ENCODE data around the gene NTRK3.

The NTRK3 gene

DNA sequence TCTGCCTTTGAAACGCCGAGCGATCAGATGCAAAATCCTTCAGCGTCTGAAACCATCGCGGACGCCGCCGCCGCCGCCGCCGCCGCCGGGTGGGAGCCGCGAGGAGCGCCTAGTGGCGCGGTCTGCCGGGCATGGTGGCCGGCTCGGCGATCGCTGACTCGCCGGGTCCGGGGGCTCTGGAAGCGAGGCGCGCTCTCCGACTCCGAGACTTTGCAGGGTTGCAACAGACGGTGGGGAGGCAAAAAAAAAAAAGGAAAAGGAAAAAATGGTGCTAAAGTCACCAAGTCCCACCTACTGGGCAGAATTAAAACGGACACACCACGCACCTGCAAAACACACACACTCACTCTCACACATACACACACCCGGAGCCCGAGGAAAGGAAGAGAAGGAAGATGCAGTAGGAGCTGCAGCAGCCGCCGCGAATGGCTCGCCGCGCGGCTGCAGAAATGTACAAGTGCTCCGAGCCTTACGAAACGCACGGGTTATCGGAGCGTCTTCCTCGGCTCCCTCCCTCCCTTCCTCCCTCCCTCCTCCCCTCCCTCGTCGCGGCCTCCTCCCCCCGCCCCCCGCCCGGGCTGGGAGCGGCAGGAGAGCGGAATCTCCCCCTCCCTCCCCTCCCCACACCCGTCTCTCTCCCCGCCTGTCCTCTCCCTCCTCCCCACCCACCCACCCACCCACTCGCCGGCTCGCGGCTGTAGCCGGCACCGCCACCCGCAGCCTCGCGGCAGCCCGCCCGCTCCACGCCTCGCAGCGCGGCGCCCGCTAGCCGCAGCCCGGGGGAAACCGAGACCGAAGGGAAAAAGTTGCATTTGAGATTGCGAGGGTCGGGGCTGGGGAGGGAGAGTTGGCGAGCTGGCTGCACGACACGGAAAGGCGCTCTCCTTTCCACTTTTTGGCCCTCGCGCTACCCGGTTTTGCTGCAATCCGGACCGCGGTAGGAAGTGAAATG lies at the start of gene NTRK3:
TSS of gene NTRK3 (minus strand) at position 461 of the 952 bp plus-strand sequence. CDS start 586 bp downstream, outside the sequence.
- FAIRE-seq: no peak

DNA sequence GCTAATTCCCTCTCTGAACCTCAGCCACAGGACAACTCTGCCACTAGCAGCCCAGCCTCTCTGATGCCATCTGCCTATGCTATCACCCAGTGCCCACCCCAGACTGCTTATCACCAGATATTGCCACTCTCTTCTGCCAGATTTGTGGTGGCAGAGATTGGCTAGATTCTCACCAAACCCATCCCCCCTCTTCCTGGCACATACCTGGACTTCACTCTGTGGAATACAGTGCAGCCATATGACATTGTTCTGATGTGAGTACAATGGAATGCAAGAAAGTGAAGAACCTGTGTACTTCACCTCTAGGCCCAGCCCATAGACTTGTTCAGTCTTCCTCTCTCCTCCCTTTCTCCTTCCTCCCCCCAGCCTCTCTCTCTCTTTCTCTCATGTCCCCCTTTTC lies 46.9 kb upstream of the NTRK3 start:
- no peak for FAIRE-seq

DNA sequence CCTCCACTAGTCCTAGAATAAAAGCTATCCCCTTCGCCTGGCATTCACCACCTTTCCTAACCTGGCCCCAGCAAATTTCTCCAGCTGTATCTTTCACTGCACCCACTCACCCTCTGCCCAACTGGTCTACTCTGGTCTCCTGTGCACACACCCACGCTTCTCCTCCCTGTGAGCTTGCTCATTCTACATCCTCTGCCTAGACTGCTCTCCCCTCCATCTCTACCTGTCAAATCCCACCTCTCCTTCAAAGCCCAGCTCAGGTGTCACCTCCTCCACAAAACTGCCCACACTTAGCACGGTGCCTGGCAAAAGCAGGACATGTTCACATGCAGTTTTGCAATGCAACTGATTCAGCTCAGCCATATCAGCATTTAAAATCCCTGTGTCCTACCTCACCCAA lies 45.8 kb upstream of the NTRK3 start:
- FAIRE-seq: no peak

DNA sequence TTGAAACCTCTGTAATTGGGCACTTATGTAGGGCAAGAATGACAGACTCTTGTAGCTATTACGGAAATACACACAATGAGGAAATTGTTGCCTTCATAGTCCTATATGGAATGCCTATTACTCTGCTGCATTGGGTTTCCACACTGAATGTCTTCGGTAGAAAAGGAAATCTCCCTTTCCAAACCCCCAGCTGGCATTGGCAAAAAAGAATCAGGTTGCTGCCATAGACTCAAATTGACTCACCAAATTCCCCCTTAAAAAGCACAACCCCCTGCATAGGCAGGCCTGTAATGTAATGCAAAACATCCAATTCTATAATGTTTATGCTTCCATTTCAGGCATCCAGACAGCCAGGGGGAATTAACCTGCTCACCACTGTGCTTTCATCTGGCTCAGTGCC lies 44.8 kb upstream of the NTRK3 start:
- FAIRE-seq: no peak

DNA sequence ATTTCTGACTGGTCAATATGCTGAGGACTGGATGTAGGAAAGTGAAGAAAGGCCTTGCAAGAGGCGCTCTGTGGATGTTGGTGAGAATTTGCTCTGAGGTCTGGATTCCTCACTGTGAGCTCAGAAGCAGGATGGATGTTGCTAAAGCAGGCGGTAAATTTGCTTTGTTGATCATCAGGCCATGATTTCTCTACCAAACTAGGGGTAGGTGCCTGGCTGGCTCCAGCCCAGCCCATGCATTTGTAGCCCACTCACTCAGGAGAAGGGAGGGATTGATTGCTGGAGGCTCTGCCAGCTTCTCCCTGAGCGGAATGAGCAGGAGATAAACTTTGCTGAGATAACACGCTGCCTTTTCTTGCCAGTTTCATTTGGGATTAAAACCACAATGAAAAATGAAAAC lies 44.3 kb upstream of the NTRK3 start:
- no peak for FAIRE-seq

DNA sequence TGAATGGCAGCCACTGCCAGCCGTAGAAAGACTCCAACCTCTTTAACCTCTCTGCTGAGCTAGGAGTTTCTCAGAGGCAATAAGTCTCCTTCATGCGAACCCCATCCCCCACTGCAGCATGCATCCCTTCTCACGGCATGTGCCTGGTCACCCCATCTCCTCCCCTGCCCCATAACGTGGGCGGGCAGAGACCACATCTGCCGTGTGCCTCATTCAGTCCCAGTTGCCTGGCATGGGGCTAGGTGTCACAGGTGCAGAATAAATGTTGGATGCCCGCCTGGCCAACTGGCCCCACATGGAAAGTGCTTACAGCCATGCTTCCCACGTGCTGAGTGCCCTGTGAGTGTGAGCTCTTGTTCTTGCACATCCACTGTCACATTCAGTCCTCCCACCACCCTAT lies 43.5 kb upstream of the NTRK3 start:
- FAIRE-seq: no peak

DNA sequence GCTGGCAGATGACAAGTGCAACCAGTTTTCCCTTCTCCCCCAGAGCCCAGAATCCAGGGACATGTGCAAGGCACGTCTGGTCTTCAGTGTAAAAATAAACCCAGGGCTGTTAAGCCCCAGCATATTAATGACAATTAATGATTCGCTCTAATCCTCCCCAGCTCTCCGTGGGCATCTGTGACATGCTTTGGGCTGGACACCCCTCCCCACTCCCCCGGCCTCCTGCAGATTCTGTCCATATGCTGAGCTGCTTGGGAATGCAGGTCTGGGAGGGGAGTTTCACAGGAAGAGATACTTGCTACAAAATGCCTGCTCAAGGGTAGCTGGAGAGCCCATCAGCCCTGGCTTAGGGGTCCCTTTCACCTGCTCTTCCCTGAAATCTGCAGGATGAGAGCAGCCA lies 43.0 kb upstream of the NTRK3 start:
- no peak for FAIRE-seq

DNA sequence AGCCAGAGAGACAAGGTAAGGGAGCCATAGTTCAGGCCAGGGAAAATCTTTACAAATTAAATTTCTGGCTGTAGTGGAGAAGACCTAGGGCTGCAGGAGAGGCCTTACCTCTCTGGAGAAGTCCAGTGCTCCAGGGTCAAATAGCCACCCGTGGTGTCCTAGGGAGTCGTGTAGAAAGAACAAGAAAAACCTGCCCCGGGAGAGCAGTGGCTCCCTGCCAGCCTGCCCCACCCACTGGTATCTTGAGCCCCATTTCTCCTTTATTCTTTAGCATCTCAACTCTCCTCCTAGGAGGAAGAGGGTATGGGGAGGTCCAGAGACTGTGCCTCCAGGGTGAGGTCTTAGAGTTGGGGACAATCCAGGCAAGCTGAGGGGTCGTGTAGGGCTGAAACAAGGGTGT lies 32.1 kb upstream of the NTRK3 start:
- no peak for FAIRE-seq

DNA sequence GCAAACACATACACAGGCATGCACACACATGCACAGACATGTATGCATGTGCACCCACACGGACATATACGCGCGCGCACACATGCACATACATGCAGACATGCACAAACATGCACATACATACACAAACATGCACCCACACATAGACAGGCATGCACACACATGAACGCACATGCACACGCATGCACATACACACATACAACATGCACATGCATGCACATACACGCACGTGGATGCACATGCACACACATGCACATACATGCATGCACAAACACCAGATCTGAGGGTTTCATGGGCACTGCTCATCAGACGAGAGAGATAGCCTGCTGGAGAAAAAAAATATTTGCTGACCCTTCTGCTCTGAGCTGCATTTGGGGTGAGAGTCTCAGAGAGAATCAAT lies 31.7 kb upstream of the NTRK3 start:
- no peak for FAIRE-seq

DNA sequence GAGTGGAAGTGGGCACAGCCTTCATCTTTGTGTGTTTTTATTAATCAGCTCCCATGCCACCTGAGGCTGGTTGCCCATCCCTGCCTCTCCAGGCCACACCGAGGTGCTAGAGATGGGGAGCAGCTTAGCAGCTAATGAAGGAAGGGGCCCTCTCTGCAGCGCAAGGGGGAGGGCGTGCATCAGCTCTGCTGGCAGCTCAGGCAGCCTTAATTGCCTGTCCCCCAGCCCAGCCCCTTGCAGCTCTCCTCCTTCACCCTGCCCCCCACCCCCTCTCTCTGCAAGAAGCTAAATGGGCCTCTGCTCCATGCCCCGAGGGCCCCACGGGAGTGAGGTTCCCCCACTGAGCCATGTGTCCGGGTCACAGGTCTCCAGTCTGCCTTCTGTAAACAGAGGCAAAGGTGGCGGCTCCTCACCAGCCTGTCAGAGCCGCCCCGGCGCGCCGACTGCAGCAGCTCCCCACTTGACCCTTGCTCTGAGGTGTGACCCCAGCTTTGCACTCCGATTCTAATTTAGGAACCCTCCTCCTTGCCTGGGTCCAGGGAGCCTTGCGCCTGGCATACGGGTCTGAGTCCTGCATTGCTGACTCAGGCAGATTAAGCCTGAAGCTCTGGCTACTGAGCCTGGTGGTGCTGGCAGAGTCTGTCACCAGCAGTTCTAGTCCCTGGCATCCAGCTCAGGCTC lies 27.9 kb upstream of the NTRK3 start:
- FAIRE-seq: no peak

DNA sequence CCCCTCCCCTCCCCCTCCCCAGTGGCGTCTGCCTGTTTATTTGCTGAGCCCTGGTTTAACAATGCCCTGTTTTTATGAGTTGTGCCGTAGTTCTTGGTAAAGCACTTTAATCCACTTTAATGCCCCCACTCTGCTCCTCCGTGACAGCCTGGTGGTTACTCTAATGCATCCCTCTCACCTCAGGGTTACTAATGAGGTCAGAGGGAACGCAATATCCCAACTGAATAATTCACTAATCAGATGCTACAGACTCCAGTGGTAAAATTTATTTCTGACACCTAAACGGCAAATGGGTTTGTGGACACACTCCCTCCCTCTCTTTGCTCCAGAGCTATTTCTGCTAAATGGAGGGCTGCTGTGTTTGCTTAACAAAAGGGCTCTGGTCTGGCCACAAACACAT lies 26.1 kb upstream of the NTRK3 start:
- FAIRE-seq: no peak

DNA sequence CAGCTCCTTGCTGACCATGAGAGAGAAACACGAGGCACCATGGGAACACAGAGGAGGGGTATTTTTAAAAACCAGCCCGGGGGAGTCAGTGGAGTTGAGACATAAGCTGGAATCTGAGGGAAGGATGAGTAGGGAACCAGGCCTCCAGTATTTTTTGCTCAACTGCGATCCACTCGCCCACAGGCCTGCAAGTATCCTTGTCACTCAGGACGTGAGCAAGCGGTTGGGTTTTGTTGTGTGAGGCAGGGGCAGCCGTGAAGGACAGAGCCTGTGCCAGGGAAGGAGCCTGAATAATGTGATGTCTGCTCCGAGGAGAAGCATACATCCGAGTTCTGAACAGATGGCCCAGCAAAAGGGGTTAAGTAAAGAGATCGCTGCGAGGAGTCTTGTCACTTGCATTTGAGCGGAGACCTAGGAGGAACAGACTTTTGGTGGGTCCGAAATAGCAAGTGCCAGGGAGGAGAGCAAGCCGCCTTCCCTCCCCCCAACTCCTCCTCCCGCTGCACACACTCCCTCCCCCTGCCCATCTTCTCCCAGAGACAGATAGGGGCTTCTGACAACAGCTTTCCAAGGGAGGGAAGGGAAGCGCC lies 20.4 kb upstream of the NTRK3 start:
- FAIRE-seq: no peak

DNA sequence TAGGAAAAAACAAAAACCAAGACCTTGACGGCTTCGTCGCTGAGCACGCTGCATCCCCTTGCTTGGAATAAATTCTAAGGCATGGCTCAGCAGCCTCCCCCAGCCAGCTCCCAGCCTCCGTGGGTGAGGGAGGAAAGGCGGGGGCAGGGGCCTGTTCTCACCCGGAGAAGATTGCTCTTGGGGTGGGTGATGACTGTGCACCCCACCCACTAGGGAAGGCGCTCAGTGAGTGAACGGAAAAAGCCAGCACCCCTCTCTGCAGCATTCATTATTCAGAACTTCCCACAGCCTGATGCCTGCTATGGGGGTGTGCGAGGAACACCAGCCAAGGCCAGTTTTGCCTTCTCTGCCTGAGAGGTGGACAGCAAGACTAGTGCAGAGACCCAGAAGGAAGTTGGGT lies 19.3 kb upstream of the NTRK3 start:
- FAIRE-seq: no peak

DNA sequence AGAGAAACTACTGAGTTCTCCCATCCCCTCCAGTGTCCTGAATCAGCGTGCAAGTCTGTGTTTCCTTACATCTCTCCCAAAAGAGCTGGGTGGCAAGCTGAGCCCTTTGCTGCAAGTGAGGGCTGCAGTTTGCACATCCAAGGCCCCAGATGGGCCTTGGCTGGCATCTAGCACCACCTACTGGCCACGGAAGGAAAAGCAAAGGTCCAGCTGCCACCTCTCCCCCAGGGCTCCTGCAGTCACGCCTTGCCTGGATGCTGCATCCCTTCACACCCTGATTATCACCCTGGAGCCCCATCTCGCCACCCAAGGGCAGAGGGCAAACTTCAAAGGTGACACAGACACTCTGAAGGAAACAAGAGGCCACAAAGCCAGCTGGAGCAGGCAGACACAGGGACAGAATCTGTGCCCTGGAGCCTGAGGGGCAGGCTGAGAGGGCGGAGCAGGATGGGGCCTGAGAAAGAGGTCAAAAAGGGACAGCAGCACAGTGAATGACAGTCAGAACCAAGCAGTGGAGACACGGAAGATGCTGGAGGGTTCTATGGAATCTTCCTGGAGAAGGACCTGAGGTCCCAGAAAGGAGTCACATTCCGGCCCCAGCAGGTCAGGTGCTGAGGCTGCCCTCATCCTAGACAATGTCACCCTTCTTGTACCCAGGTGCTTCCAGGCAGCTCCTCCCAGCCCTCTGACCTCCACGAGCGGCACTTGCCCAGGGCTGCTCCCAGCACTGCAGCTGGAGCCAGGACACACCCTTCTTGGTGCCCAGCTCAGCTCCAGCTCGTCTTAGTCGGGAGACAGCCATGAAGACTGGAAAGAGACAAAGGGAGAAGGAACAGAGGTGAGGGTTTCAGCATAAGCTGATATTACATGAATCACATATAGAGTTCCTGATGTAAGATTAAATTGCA lies 18.3 kb upstream of the NTRK3 start:
- FAIRE-seq: no peak

DNA sequence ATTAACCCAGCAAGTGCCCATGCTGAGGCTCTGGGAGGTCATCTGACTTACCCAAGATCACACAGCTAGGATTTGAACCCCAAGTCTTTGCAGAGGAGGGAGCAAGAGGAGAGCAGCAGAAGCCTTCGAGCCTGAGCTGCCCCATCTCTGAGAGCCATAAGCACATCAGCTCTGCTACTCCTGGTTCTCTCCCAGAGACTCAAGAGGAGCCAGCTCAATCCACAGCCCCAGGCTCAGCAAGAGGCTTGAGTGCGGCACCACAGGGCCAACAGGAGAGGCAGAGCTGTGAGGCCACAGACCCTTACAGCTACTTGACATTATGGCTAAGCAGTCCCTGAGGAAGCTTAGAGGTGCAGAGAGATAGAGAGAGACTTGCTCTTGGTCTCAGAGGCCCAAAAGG lies 15.9 kb upstream of the NTRK3 start:
- FAIRE-seq: no peak

DNA sequence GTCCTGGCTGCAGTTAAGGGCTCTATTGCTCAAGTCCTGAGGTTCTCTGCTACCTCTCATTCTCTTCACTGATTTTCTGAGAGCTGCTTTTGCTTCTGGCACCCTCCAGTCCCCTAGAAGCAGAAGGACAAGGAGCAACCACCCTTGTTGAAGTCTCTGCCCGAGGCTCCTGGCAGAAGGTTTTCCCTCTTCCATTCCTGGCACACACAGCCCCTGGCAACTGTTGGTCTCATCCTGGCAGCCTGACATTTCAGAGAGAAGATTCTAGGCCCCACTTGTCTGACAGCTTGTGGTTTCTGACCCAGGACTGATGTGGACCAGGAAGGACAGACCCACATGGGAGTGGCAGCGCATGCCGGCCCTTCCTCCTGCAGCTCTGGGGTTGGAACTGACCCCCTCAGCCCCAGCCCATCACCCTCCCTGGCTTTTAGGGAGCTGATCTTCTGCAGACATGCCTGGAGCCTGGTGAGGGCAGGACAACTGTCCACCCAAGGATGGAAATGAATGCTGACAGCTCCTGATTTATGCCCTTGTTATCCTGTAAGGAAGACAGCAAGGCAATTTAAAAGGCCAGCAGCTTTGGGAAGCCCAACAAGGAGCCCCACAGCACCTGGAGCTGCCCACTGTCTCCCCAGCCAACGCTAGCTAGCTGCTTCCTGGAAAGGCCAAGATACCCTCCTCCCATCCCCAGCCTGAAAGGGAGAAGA lies 13.0 kb upstream of the NTRK3 start:
- FAIRE-seq: no peak

DNA sequence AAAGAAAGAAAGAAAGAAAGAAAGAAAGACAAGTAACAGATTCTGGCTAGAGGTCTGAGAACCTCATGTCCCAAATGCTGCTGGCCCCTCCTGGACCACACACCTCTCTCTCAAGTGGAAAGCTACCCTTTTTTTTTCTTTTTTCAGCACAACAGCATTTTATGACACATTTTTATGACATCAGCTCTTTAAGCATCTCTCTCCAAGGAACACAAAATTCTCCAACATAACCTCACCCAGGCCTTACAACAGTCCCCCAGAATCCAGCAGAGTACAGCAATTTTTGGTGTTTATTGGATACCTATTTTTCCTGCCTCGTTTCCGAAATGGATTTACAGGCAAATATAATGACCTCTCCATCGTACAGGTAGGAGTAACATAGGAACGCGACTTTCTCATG lies 11.2 kb upstream of the NTRK3 start:
- no peak for FAIRE-seq

DNA sequence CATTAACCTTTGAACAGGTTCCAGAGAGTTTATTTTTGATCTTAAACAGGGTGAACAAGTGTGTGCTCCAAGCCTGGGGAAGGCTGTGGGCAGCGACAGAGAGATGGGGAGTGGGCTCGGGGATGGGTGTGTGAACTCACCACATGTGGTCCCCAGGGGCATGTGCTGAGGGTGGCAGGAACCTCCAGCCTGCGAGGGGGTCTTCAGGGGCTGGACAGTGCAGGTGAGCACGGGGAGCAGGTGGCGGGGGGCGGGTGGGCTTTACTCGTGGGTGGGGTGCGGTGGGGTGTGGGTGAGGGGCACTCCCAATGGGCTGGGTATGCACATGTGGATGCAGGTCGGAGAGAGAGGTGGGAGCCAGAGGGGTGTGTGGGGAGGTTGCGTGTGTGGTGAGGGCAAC lies 9.6 kb upstream of the NTRK3 start:
- no peak for FAIRE-seq

DNA sequence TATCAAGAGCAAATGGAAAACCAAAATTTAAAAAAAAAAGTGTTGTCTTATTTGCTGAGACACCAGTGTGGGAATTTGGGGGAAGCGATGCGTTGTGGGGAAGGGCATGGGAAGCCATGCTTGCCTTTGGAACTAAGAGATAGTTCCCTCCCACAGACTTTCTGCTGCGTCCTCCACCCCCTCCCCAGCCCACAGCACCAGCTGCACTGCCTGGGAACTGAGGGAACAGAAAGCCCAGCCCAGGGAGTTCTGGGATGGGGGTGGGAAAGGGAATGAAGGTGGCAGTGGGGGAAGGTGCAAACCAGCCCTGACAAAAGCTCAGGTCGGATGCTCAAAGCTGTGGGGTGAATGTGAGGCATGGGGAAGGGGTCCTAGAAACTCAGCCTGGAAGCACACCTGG lies 8.1 kb upstream of the NTRK3 start:
- no peak for FAIRE-seq

DNA sequence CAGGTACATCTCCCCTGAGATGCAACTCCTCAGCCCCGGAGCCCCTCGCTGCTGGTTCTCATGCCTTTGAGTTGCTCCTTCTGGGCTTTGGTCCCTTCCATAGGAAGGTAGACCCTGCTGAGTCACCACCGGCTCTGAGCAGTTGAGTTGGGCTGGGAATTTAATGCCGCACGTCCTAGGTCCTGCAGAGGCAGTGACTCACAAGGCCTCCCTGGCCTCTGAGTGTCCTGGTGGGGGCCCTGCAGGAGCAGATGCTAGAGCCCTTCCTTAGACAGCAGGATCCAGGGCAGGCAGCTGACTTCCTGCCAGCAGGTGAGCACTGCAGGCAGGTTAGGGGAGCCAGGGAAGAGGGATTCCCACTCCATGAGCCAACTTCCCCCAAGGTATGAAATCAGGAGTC lies 5.5 kb upstream of the NTRK3 start:
- FAIRE-seq: no peak

DNA sequence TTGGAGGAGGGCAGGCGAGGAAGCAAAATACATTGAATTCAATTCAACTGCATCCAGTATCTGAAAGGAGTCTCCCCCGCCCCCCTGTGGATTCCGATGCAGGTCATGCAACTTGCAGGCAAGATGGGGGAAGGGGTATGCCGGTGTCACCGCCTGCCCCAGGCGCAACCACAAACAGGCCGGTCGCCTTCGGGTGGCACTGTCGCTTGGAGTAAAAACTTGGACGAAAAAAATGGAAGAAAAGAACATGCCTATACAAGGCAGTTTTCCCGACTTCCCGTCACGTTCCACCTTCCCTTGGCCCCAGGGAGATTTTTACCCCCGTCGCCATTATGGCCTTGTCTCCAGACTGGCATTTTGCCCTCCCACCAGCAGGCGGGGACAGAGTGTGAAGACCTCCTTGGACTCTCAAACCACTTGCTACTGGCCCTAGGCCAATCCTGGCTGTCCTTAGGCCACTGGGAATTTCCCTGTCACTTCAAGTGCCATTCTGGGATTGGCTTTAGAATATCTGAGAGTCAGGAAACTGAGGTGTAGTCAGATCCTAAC lies 1.6 kb upstream of the NTRK3 start:
- FAIRE-seq: no peak
